HG02884 (cell line): ENCODE measurements around the gene COL16A1.

Experiments
- ATAC-seq: cut with Tn5 transposase; IDR thresholded peaks from one replicate; pipeline ENCODE4 v1.9.1; 2021; ENCODE audit warnings: mild to moderate bottlenecking, moderate library complexity; ENCODE audit not compliant: unreplicated experiment

Gene COL16A1

DNA sequence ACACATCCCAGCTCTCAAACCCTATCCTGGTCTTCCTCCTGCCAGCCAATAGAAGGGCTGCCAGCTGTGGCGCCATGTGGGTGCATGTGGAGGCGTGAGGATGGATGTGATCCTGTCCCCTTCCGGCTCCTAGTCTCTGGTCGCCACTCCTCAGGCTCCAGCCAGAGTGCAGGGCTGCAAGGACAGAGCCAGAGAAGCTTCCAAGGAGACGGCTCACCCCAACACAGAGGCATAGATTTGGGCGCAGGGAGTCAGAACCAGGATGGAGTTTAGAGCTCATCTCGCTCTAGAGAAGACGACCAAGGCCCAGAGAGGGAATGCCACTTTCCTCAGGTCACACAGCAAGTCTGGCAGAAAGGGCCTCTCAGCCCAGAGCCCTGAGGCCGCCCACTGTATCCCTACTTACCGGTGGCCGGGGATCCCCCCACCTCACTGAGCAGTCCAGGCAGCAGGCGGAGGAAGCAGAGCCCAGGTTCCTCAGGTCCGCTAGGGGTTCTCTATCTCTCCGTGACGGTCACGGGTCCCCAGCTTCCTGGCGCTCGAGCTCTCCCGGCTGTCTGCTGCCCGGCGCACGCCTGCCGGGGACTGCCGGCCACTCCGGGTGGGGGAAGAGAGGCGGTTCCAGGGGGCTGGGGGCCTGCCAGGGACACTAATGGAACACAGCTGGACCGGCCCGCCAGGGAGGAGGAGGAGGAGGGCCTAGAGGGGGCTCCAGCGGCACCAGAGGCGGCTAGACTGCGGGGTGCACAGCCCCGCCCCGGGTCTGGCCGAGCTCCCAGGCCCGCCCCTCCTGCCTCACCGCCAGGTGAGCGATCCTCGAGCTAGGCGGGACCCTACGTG is at the start of gene COL16A1:
TSS of gene COL16A1 (minus strand) at position 587 of the 840 bp plus-strand sequence. CDS start 1,824 bp downstream, outside the sequence.
- ATAC-seq: no peak

DNA sequence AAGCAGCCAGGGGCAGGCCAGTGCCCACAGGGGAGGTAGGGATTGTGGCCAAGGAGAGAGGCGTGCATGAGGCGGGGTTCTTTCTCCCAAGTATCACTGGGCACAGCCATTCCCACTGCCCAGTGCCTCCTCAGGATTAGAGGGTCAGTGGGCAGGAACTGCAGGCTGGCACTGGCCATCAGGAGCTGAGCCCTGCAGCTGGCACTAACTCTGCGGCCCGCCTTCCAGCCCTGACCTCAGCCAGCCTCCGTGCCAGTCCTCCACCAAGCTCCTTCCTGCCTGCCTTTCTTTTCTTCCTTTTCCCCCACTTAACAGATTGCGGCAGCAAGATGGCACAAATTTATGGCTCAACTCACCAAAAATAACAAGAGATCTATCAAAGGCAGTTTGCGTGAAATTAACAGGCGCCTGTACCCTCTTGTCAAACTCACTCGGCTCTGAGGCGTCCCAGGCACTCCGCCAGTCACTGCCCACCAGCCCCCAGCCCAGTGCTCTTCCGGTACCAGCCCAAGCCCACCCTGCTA is 49.2 kb upstream of the COL16A1 start:
- no peak for ATAC-seq

DNA sequence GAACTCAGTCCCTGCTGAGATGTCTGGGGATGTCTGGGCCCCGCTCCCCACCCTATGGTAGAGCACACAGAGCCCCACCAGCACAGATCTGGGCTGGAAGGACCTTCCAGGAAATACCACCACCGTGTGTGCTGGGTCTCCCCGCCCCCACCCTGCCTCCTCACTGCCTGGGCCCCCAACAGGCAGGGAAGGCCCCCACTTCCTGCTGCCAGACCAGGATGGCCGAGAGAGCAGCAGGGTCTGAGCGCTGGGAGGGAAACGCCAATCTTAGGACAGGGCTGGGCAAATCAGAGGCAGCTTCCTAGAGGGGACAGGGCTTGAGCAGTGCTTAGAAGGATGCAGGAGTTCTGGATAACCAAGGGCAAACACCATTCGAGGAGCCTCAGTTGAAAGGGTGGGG is 48.4 kb upstream of the COL16A1 start:
- no peak for ATAC-seq

DNA sequence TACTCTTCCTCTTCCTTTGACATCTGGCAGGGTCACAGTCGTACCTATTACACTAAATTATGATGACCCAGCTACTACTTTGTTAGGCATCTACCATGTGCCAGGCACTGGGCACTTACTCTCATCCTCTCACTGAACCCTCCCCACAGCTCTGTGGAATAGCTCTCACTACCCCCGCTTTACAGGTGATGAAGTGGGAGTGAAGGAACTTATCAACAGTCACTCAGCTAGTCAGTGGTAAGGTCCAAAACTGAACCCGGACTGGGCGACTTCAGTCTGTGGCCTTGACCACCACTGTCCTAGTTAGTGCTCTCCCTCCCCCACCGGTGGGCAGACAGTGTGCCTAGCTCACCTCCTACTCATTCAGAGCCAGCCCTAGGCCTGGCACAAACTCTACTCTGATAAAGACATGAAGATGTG is 48.0 kb upstream of the COL16A1 start:
- ATAC-seq: no peak

DNA sequence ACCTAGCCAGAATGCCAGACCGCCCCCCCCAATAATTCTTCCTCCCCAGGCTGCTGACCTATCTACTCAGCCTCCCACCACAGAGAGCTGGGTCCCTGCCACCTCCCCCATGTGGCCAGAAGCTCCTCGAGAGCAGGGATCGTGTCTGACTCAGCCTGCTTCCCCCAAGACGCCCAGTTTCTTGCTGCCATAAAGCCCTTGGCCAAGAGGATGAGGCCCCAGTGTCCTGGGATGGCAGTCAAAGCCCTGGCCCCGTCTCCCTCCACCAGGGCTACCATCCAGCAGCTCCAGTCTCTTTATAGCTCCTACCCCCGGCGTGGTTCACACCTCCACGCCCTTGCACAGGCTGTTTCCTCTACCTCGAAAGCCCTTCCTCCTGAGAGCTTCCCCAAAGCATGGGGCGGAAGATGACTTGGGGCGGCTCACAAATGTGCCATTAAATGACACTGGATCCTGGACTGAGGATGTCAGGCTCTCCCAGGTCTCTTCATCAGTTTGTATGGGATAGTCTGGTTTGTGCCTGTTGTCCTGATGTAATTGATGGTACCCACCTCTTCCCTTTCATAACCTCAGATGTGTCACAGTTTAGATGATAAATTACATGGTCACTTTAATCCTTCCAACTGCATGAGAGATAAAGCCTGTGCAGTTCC is 47.2 kb upstream of the COL16A1 start:
- ATAC-seq: no peak

DNA sequence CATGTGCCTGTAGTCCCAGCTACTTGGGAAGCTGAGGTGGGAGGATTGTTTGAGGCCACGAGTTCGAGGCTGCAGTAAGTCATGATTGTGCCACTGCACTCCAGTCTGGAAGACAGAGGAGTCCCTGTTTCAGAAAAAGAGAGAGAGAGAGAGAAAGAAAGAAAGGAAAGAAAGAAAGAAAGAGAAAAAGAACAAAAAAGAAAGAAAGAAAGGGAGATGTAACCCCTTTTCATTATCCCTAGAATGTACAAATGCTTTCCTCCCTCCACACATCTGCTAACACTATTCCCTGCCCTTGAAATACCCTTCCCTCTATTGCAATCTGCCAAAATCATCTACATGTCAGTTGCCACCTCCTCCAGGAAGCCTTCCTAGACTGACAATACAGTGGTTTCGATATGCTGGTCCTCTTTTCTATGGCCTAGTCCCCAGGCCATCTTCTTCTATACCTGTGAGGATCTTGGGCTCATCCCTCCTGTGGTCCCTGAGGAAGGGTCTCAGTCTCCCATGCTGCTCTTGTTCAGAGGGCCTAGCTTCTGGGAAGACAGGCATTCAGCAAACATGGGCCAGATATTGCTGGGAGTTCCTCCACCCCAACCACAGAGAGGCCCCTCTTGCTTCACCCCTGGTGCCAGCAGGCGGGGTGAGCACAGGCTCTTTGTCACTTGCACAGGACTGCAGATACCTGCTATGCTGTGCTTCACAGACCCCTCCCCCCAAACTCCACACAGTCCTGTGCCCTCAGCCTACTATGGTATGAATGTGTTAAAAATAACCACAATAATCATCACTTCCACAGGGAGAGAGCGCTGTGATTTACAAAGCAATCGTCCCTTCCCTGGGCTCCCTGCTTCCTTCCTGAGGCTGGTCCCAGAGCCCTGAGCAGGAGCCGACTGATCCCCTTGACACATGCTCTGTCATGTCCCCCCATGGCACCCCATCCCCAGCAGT is 46.2 kb upstream of the COL16A1 start:
- no peak for ATAC-seq

DNA sequence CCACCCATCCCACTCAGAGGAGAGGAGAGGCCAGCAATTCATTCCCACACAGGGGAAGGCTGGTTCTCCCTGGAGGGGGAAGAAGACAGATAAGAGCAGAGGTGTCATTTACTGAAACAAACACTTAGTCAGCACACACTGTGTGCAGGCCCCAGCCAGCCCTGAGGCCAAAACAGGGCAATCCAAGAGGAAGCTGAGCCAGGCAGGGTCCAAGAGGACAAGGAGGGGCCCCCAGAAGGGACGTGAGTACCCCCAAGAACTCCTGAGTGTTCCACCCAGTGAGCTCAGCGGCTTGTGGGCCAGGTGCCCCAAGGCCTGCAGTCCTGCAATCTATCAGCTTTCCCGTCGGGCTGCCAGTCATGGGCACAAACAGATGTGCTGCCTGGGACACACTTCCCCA is 44.5 kb upstream of the COL16A1 start:
- ATAC-seq: no peak

DNA sequence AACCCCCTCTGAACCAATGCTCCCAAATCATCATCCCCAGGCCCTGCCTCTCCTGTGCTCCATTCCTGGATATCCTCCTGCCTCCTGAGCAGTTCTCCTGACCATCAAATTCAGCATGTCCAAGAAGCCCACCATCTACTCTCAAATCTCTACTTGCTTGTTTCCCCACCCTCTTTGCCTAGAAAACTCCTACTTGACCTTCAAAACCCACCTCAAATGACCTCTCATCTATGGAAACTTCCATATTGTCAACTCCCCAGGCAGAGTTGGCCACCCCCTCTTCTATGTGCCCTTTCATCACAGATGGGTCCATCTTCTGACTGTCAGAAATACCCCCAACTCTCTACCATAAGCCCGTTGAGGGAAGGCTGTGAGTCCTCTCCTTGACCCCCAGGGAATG is 43.5 kb upstream of the COL16A1 start:
- ATAC-seq: no peak

DNA sequence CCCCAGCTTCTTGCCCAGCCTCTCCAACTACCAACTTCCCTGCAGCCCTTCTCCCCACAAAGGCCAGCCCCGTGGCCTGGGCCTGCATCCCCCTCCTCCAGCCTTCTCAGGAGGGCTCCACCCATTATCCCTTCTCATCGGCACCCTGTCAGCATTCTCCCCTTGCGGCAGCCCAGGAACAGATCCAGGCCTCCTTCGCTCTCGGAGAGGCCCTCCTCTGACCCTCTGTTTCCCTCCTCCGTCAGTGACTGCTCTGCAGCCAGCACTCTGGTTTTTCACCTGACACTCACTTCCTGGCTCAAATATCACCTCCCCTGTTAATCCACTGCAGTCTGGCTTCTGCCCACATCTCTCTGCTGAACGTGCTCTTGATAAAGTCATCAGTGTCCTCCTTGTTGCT is 42.9 kb upstream of the COL16A1 start:
- ATAC-seq: no peak

DNA sequence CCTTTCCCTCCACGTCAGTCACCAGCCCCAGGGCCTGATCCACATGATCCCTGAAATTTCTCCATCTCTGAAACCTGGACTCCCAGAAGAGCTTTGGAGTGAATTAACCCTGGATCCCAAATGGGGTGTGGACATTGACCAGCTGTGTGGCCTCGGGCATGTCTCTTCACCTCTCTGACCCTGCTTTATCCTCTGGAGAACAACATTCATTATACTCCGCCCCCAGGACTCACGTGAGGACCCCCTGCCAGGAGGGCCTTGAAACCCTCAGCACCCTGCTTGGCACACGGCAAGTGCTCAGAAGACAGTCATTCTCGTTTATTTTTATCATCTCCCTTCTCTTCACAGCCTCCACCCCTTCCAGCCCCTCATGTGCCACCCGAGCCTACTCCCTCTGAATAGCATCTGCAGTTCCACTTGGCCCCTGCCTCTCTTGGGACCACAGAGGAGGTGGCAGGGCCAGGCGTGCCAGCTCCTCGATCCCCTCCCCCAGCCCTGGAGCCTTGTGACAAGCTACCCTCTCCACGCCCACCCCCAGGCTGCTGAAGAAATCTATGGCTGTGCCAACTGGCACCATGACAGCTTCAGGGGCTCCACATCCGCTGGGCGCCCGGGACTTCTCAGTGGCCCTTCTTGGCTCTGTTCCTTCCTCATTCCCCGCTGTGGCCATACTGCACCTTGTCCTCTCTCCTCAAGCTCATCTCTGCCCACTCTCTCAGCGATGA is 42.3 kb upstream of the COL16A1 start:
- ATAC-seq: no peak

DNA sequence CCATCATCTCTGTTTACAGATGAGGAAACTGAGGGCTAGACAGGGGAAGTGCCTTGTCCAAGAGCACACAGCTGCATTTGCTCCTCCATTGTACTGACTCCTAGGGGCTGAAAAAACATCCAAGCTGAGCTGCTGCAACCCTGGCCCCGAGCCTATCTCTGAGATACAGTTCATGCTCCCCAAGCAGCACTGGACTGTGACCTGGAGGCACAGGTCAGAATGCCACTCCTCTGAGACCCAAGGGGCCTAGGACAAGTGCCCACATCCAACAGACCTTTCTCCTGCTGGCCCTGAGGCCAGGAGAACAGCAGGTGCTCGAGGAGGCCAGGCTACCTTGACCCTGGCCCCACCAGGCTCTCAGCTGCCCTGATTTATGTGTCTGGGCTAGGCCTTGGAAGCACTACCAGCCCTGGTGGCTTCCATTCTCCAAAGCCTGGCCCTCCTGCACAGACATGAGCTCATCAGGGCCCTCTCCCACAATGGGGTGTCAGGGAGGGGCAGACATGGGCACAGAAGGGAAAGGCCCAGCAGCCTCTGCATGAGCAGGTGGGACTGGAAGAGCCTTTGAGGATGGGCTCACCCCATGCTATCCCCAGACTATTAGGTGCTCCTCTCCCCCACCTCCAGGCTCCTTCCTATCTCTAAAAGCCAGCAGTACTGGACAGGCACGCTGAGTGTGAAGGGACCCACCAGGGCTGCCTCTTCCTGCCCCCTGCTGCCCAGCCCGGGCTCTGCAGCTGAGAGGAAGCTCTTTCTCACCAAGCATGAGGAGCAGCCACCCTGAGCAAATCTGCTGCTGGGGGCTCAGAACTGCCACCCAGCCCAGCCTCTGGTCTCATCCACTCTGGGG is 41.5 kb upstream of the COL16A1 start:
- no peak for ATAC-seq

DNA sequence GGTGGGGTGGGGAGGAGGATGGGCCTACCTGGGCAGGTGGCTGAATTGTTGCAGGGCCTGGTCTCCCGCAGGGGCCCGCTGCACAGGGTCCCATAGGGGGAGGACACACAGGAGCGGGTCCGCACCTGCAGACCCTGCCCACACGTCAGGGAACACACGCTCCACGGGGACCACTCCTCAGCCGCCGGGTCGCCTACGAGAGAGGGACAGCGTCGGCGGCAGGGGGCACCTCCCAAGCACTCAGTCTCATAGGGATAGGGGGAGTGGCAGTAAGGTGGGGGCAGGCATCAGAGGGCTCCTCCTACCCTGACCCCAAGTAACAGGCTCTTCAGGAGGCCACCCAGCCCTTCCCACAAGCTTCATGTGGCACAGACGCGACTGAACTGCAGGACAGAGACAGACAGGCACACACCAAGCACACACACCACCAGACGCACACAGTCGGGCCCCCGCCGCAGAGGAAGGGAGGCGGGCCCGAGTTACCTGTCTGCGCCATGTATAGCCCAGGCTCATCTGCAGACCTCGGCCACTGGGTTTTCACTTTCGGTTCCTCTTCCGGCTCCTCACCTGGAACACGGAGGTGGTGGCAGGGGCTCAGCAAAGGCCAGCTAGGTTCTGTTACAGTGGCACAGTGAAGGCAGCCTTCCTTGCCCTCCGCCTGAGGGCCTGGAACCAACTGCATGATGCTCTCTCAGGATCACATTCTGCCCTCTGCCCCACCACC is 40.5 kb upstream of the COL16A1 start:
- ATAC-seq: peak; percentile 55

DNA sequence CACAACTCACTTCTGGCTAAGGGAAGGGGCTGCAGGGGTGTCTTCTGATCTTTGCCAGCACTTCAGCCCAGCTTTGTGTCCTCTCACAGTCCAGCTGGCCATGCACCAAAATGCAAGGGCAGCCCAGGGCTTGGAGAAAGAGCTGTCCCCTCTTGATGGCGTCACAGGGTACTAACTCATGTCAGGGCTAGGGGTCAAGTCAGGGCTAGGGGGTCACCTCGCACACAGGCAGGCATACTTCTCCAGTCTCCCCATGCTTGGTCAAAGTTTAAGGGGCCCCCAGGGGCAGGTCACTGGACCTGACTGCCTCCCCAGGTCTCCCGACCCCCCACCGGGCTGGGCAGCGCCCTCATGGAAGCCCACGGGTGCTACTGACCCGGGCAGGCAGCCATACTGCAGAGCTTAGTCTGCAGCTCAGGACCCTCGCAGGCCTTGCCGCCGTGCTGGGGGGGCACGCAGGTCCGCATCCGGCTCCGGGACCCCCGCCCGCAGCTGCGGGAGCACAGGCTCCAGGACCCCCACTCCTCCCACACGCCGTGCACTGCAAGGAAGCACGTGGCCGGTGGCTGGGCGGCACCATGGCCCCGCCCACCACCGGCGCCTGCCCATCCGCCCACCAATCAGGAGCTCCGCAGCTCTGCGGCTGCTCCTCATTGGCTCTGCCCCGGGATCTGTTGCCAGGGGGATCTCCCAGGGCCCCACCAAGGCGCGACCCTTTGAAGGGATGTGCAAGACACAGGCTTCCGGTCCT is 38.8 kb upstream of the COL16A1 start:
- no peak for ATAC-seq

DNA sequence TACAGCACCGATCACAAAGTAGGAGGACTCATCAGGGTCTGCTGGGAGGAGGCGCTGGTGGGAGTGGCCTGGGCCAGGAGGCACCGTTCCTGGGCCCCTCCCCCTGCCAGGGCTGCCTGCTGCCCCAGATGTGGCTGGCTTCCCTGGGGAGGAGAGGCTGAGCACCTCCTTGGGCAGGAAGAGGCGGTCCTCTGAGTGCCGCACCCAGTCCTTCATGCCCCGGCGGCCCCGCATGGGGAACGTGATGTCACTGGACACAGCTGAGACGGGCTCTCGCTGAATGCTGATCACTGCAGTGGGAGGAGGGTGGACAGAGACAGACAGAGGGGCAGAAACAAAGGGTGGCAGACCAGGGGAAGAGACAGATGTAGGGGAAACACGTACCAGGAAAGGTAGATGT is 35.5 kb upstream of the COL16A1 start:
- ATAC-seq: no peak

DNA sequence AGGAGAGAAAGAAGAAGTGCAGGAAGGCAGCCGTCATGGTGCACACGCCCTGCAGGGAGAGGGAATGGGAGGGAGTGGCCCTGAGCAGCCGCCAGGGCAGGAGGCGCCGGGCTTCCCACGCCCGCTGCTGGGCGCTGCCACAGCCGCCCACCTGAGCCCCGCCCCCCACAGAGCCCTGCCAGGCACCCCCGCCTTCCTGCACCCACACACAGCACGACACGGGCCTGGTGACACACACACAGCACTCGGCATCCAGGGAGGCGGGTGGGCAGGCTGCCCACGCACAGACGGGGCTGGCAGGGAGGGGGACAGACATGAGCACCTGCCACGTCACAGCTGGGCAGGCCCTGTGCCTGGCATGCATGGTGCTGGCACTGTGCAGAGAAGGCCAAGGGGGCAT is 32.9 kb upstream of the COL16A1 start:
- ATAC-seq: no peak

DNA sequence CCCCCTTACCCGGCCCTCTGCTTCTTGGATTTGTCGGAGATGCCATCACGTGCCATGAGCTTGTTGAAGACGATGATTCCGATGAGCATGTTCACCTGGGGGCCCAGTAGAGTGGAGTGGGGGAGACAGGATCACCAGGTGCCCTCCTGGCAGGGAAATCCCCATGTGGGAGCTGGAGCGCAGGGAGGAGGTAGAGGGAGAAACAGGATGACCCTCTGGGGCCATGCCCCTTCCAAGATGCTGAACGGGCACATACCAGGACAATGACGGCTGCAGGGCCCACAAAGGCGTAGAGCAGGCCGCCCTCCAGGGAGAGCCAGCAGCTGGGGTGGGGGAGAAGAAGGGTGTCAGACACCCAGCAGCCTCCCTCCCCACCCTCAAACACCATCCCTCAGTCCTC is 31.8 kb upstream of the COL16A1 start:
- no peak for ATAC-seq

DNA sequence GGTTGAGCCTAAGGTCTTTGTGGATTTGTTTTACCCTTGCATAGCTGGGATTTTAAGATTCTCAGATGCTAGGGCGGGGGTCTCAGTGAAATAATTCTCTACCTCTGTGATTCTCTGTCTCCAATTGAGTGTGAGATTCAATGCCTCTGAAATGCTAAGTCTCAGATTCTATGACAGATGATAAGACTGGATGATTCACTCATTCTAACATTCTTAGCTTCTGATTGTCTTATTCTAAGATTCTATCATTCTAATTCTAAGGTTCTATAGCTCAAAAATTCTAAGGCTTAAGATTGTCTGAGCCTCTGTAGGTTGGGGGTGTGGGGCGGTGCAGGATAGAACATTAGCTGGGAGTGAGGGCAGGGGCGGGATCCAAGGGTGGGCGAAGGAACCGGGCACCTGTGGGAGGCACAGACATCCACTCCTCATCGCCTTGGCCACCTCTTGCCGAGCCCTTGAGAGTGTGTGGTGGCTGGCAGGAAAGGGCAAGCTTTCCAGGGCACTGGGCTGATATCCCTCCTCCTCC is 30.8 kb upstream of the COL16A1 start:
- no peak for ATAC-seq
